GM21360 (cell line): ENCODE results near the gene FN1.
A peak's percentile ranks its signal among the peaks of the same experiment; 100 is the strongest.
"Not testable (repeated sequence)": the region's sequence is repeated elsewhere in the genome, so short reads cannot be mapped to it uniquely, and the experiment has no call there.

Experiments used
- ATAC-seq: cut with Tn5 transposase; IDR thresholded peaks from one replicate; pipeline ENCODE4 v1.9.1; 2021; ENCODE audit warnings: mild to moderate bottlenecking, moderate library complexity; ENCODE audit not compliant: unreplicated experiment

FN1 gene

DNA sequence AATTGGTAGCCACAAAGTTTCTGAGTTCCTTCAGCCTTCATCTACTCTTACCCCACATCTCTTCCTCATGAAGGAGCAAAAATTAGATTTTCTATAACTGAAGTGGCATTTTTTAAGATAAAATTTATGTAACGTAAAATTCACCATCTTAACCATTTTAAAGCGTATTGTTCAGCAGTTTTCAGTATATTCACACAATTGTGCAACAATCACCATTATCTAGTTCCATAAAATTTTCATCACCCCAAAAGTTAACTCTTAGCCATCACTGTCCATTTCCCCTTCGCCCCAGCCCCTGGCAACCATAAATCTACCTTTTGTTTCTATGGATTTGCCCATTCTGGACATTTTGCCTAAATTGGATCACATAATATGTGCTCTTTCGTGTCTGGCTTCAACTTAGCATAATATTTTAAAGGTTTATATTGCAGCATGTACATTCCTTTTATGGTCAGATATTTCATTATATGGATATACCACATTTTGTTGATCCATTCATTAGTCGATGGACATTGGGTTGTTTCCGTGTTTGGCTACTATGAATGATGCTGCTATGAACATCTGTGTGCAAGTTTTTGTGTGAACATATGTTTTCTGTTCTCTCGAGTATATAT is 79.4 kb downstream of the FN1 start:
- ATAC-seq, result no peak

DNA sequence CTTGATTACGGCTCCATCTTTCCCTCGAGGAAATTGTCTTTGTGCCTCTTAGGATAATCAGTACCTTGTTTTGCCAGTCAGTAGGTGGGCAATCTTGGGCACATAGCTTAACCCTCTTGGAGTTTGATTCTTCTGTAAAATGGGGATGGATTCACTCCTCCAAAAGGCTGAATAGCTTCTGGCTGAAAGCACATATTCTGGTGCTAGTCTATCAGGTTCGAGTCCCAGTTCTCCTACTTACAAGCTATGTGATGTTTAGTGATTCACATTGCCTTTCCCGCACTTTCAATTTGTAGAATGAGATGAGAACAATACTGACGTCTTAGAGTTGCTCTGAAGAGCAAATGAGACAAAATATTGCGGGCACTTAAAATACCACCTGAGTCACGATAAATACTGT is 80.1 kb downstream of the FN1 start:
- ATAC-seq, result no peak

DNA sequence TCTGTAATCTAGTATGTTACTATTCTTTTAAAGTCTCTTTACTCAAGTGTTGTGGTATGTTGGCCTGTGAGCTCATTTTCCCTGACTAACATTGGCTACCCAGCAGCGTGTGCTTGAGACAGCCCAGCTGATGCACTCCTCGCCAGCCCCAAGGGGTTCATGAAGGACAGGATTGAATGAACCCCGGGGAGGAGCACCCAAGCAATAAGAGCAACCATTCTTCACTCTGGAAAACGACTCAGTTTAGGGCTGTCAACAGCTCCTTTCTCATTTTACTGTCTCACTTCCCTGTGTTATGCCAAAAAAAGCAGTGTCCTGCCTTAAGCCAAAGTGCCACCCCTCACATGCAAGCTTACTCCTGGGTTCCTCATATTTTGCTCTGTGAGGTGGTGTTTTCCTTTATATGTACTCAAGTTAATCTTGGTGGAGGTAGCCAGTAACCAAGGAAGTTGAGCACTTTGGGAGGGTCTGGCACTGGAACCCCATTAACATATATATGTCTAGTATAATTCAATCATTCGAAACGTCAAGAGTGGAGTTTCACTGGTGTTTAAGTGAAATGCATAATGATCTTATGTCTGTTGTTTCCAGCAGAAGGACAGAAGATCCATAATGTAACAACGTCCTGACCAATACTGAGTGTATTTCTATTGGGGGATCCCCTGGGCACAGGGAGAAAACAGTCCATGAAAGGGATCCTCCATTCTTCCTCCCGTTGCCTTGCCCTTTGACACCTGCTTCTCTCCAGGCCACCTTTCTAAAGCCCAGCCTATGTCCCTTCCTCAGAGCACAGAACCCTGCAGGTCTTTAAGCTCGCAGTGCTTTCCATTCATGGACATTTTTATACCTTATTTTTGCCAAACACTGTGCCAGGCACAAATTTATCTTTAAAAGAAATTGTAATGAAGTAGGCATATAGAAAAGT is 80.8 kb downstream of the FN1 start:
- no peak for ATAC-seq

DNA sequence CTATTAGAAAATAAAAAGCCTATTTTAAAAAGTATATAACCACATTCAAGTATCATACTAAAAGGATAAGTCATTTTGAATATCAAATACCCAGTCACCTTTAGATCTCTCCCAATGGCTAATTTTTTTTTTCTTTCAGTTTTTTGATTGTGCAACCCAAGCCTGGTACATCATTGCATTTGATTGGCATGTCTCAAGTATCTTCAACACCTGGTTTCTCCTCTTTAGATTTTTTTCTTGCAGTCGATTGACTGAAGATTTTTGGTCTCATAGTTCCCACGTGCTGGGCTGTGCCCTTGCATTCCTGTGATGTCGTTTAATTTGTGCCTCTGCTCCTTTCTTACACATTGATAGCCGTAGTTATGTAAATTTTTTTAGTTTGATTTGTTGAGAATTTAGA is 83.3 kb downstream of the FN1 start:
- ATAC-seq, result no peak

DNA sequence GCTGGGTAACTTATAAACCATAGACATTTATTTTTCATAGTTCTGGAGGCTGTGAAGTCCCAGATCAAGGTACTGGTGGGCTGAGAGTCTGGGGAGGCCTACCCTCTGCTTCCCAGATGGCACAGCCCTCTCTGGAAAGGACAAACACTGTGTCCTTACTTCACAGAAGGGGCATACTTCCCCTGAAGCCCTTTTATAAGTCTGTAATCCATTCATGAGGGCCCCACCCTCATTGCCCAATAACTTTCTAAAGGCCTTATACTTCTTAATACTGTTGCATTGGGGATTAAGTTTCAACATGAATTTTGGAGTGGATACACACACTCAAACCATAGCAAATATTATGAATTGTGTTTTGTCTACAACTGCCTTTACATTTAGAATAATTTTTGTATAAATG is 88.0 kb downstream of the FN1 start:
- no peak for ATAC-seq

DNA sequence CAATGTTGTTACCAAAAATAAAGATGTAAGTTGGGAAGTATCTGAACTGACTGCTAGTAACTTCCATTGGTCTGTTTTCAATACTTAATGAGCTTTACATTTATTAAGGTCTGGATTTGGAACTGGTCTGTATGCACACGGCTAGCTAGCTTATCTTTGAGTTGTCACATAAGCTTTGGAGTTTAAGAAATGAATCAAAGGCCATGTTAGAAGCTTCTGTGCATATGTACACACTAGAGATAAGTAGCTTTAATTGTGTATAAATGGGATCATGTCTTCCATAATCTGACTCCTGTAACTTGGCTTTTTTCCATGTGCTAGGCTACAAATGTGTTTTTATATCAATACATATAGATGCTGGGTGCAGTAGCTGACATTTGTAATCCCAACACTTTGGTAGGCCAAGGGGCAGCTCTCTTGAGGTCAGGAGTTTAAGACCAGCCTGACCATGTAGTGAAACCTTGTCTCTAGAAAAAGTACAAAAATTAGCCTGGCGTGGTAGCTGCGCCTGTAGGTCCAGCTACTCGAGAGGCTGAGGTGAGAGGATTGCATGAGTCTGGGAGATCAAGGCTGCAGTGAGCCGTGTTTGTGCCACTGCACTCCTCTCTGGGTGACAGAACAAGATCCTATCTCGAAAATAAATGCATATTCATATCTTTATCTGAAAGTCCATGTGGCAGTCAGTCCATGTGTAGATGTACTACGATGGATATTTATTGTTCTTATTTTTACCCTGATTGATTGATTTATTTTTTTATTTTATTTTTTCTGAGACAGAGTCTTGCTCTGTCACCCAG is 96.8 kb downstream of the FN1 start:
- no peak for ATAC-seq

DNA sequence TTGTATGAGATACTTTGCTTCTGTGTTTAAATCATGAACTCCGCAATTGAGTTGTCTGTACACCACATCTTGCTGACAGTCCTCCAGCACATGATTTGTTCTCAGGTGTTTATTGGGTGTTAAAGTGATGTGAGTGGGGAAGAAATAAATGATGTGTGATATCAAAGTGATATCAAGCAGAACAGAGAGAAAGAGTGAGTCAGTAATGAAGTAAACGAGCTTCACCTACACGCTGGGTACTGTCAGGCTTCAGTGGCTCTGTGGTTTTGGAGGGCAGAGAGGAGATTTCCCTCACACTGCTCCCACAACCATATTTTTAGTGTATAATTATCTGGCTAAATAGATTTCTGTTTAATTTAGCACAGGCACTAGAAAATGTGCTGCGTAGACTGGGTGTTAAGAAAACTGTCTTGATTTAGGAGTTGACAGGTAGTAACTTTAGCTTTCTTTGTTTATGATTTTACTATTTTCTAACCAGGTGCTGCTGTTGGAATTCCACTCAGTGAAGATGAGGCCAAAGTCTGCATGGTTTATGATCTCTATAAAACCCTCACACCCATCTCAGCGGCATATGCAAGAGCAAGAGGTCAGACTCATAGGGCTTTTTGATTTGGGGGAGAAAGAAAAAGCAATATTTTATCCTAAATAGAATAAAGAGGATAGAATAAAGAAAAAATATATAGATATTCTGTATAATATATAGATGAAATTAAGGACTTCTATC is 102.8 kb downstream of the FN1 start:
- ATAC-seq, result peak; percentile 83

DNA sequence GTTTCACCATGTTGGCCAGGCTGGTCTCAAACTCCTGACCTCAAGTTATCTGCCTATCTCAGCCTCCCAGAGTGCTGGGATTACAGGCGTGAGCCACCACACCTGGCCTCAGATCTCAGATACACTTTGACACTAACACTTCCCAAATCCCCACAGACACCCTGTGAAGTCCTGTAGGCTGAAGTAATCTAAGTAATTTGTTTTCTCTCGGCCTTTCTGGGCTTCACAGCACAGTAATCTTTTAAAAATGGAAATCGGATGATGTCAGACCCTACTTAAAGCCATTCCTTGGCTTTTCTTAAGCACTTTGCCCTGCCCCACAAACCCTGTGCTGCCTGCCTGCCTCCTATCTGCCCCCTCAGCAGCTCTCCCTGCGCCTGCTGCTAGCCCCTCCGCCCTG is 107.8 kb downstream of the FN1 start:
- ATAC-seq, result no peak

DNA sequence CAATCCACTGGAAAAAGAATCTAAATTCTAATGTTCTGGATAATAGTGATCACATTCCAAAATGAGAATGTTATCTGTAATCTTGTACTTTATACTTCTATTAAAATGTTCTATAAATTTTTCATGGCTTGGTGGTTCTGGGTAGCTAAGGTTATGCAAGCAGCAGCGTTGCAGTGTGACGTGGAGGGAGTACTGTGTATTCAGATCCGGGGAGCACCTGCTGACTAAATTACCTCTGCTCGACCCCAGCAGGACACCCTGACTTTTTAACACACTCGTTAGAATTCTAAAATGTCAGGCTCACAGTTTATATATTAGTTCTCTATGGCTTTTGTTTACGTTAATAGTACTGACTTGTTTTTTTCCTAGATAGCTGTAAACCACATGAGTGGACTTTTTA is 111.1 kb downstream of the FN1 start:
- no peak for ATAC-seq

DNA sequence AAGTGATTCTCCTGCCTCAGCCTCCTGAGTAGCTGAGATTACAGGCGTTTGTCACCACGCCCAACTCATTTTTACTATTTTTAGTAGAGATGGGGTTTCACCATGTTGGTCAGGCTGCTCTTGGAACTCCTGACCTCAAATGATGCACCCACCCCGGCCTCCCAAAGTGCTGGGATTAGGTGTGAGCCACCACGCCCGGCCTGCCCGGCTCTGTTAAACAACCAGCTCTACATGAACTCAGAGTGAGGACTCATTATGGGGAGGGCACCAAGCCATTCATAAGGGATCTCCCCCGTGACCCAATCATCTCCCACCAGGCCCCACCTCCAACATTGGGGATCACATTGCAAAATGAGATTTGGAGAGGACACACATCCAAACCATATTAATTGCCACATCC is 115.2 kb downstream of the FN1 start:
- no peak for ATAC-seq

DNA sequence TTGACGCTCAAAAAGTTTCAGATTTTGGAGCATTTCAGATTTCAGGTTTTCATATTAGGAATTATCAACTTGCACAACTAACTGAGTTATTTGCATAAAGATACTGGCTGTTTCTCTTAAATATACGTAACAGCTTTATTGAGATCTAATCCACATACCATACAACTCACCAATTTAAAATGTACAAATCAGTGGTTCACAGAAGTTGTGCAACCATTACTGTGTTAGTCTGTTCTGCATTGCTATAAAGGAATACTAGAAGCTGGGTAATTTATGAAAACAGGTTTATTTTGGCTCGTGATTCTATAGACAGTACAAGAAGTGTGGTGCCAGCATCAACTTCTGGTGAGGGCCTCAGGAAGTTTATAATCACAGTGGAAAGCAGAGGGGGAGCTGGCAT is 115.8 kb downstream of the FN1 start:
- ATAC-seq, result no peak

DNA sequence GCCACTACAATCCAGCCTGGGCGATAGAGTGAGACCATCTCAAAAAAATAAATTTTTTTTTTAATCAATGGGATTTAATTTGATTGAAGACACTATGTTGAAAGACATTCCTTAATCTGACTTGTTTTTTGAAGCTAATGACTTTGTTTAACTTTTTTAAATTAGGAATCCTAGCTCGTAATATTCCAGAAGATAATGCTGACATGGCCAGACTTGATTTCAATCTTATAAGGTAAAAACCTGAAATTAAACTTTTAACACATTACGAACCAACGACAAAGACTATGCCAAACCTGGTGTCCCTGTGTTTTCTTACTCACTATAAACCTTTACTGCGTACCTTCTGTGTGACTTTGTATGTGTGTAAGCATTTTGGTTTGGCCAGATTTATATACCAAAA is 116.4 kb downstream of the FN1 start:
- no peak for ATAC-seq

DNA sequence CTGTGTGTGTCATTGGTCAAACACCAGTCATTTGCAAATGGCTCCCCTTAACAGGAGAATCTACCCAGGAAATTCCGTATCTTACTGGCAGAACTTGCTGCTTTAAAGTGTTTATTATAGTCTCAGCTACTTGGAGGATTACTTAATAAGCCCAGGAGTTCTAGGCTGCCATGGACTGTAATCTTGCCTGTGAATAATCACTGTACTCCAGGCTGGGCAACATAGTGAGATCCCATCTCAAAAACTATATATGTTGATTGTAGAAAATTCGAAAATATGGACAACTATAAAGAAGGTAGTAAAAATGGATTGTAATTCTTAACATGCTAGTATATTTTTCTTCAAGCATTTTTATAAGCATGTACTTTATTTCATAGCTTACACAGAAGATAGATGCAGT is 119.5 kb downstream of the FN1 start:
- ATAC-seq, result no peak

DNA sequence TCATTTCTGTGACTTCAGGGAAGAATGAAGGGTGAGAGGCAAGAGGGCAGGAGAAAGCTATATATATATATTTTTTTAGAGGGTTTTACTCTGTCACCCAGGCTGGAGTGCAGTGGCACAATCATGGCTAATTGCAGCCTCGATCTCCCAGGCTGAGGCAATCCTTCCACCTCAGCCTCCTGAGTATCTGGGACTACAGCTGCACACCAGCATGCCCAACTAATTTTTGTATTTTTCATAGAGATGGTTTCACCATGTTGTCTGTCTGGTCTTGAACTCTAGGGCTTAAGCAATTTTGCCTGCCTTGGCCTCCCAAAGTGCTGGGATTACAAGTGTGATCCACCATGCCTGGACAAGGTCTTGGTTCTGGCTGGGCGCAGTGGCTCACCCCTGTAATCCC is 120.6 kb downstream of the FN1 start:
- ATAC-seq, result no peak

DNA sequence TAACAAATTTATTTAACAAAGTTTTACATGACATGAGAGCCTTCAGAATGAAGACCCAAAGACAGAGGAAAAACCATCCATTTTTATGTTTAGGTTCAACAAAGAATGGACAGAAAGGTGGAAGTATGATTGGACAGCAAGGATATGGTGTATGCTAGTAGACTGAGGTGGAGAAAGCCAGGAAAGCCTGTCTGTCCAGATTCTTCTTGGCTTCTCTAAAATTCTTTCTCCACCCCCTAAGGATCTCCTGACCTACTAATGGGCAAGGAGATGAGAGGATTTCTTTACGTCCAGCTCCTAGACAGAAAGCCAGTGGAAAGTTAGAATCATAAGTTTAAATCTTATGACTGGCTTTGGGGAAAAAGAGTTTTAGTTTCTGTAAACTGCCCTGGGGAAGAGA is 121.0 kb downstream of the FN1 start:
- no peak for ATAC-seq

DNA sequence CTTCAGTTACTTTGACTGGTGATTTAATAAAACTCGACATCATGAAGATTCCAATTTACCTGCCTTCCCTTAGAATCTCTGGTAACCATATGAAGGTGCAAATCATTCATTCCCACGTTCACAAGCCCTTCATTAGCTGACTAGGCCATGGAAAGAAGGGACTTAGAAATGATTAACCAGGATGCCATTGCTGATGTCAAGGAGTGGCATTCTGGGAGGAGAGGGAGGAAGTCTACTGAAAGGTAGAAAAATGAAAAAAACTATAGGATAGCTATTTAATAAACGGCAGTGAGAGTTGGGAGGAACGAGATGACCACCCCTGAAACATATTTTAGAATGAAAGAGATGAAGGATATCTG is 122.6 kb downstream of the FN1 start:
- ATAC-seq, result no peak

DNA sequence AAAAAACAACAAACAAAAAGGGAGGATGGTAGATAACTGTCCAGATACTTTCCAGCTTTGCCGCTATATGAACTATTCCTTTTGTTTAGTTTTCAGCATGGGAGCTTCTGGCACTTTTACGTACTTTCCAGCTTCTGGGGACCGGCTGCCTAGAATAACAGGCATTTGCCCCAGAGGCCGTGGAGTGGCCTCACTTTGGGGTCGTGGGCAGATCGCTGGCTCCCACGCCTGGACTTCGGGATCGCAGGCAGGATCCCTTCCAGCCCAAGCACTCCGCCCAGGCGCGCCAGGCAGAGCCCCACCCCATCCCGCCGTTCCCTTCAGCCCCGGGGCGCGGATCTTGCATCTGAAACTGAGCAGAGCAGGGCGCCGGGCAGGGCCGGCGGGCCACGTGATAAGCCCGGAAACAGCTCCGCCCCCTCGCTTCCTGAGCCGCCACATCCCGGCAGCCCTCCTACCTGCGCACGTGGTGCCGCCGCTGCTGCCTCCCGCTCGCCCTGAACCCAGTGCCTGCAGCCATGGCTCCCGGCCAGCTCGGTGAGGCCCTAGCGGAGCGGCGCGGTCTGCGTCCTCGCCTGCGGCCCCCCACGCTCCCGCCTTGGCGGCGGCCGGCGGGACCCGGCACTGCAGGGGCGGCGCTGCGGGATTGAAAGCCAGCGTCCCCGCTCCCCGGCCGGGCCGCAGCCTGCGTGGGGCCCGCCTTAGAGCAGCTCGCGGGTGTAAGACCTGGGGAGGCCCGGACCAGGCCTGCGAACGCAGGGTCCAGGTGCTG is 124.1 kb downstream of the FN1 start, which contains the start of gene ATIC:
Gene ATIC (plus strand): TSS at position 435 of the 772 bp plus-strand sequence. CDS start 84 bp downstream, at position 519.
- ATAC-seq, result peak; percentile 99

DNA sequence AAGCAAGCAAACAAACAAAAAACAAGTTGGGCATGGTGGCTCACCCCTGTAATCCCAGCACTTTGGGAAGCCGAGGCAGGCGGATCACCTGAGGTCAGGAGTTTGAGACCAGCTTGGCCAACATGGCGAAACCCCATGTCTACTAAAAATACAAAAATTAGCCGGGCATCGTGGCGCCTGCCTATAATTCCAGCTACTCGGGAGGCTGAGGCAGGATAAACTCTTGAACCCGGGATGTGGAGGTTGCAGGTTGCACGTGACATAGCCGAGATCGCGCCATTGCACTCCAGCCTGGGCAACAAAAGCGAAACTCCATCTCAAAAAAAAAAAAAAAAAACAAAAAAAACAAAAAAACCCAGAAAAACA is 124.6 kb downstream of the FN1 start:
- not testable (repeated sequence) for ATAC-seq
